ENCODE measurements around the gene ANO7. TPM values are rescaled to one million over a fixed set of nuclear protein-coding genes. Genes with fewer than 3 reads are reported as not detected.

The ANO7 gene
- total RNA-seq, 1 donor from 2014 or later: 2.2 TPM

GRCh38 chr2:241223211-241224017, 34.9 kb downstream of the ANO7 start:
- no peaks in the 10 kb centered on the region for H3K9me3 Mint-ChIP-seq (ENCODE audit: low read depth)
- H3K36me3 Mint-ChIP-seq (ENCODE audit: low read depth): peaks cover 20% of the 10 kb centered on the region
- no peak overlapping the region for H3K27ac Mint-ChIP-seq (ENCODE audit: unreplicated experiment)
- DNase-seq (ENCODE audit: low spot score): peak; percentile 81
- H3K4me3 Mint-ChIP-seq (ENCODE audit: unreplicated experiment): no peak overlapping the region
- H3K27me3 Mint-ChIP-seq (ENCODE audit: low read depth): no peaks in the 10 kb centered on the region
- no peak for TF ChIP-seq CTCF (IDR thresholded peaks at IDR 0.05)
- peaks cover 31% of the 10 kb centered on the region for H3K4me1 Mint-ChIP-seq (ENCODE audit: low read depth)

DNA sequence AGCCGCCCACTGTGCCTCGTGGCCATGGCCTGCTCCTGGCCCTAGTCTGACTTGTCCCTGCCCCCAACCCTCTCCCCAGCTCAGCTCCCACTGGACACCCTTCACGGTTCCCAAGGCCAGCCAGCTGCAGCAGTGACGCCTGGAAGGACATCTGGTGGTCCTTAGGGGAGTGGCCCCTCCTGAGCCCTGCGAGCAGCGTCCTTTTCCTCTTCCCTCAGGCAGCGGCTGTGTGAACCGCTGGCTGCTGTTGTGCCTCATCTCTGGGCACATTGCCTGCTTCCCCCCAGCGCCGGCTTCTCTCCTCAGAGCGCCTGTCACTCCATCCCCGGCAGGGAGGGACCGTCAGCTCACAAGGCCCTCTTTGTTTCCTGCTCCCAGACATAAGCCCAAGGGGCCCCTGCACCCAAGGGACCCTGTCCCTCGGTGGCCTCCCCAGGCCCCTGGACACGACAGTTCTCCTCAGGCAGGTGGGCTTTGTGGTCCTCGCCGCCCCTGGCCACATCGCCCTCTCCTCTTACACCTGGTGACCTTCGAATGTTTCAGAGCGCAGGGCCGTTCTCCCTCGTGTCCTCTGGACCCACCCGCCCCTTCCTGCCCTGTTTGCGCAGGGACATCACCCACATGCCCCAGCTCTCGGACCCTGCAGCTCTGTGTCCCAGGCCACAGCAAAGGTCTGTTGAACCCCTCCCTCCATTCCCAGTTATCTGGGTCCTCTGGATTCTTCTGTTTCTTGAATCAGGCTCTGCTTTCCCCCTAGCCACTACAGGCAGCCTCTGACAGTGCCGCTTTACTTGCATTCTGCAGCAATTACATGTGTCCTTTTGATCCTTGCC, 35.8 kb downstream of the ANO7 start:
- peak; percentile 91 for DNase-seq (ENCODE audit: low spot score)
- Mint-ChIP-seq H3K36me3 (ENCODE audit: low read depth) (peaks cover 24% of the 10 kb centered on the region), H3K27me3 (ENCODE audit: low read depth) (no peaks in the 10 kb centered on the region), H3K27ac (ENCODE audit: unreplicated experiment) (peak overlapping the region; percentile 46), H3K9me3 (ENCODE audit: low read depth) (no peaks in the 10 kb centered on the region), H3K4me3 (ENCODE audit: unreplicated experiment) (peak overlapping the region; percentile 5), H3K4me1 (ENCODE audit: low read depth) (peaks cover 23% of the 10 kb centered on the region)
- TF ChIP-seq CTCF (IDR thresholded peaks at IDR 0.05): peak; percentile 42

- DNase-seq (ENCODE audit: low spot score): no peak
- peaks cover 19% of the 10 kb centered on the region for H3K4me1 Mint-ChIP-seq (ENCODE audit: low read depth)
- no peaks in the 10 kb centered on the region for H3K9me3 Mint-ChIP-seq (ENCODE audit: low read depth)
- H3K27me3 Mint-ChIP-seq (ENCODE audit: low read depth): no peaks in the 10 kb centered on the region
- H3K27ac Mint-ChIP-seq (ENCODE audit: unreplicated experiment): no peak overlapping the region
- no peak for TF ChIP-seq CTCF (IDR thresholded peaks at IDR 0.05)
- H3K4me3 Mint-ChIP-seq (ENCODE audit: unreplicated experiment): no peak overlapping the region
- peaks cover 26% of the 10 kb centered on the region for H3K36me3 Mint-ChIP-seq (ENCODE audit: low read depth)
Observed at GRCh38 chr2:241224851-241225438, 36.5 kb downstream of the ANO7 start.

- TF ChIP-seq CTCF (IDR thresholded peaks at IDR 0.05): no peak
- Mint-ChIP-seq H3K36me3 (ENCODE audit: low read depth) (peaks cover 31% of the 10 kb centered on the region), H3K27me3 (ENCODE audit: low read depth) (no peaks in the 10 kb centered on the region), H3K4me1 (ENCODE audit: low read depth) (peaks cover 17% of the 10 kb centered on the region), H3K4me3 (ENCODE audit: unreplicated experiment) (no peak overlapping the region), H3K27ac (ENCODE audit: unreplicated experiment) (no peak overlapping the region), H3K9me3 (ENCODE audit: low read depth) (no peaks in the 10 kb centered on the region)
- peak; percentile 52 for DNase-seq (ENCODE audit: low spot score)
Observed at GRCh38 chr2:241225545-241225944, 37.1 kb downstream of the ANO7 start.

DNA sequence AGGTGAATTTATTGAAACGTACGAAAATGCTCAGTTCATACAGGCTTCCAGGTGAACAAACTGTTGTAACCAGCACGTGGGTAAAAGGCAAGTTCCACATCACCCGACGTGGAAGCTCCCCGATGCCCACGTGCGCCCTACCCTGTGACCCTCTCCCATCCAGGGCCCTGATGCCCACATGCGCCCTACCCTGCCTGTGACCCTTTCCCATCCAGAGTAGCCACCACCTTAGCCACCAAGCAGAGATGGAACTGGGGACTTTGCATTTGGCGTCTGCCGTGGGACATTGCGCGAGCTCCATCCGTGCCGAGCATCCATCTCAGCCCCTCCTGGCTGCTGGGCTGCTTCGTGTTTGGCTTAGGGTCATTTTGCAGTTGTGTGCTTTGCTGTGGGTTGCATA, 37.5 kb downstream of the ANO7 start:
- no peaks in the 10 kb centered on the region for H3K9me3 Mint-ChIP-seq (ENCODE audit: low read depth)
- no peak overlapping the region for H3K4me3 Mint-ChIP-seq (ENCODE audit: unreplicated experiment)
- H3K27ac Mint-ChIP-seq (ENCODE audit: unreplicated experiment): peak overlapping the region; percentile 65
- peaks cover 35% of the 10 kb centered on the region for H3K36me3 Mint-ChIP-seq (ENCODE audit: low read depth)
- DNase-seq (ENCODE audit: low spot score): peak; percentile 59
- H3K27me3 Mint-ChIP-seq (ENCODE audit: low read depth): no peaks in the 10 kb centered on the region
- TF ChIP-seq CTCF (IDR thresholded peaks at IDR 0.05): no peak
- peaks cover 17% of the 10 kb centered on the region for H3K4me1 Mint-ChIP-seq (ENCODE audit: low read depth)
